ENCODE measurements around the gene SLC50A1. TPM values are rescaled to one million over a fixed set of nuclear protein-coding genes. Genes with fewer than 3 reads are reported as not detected.
"Not testable (repeated sequence)": the region's sequence is repeated elsewhere in the genome, so short reads cannot be mapped to it uniquely, and the experiment has no call there.

The SLC50A1 gene
- total RNA-seq, 1 donor from 2014 or later: 27.1 TPM

DNA sequence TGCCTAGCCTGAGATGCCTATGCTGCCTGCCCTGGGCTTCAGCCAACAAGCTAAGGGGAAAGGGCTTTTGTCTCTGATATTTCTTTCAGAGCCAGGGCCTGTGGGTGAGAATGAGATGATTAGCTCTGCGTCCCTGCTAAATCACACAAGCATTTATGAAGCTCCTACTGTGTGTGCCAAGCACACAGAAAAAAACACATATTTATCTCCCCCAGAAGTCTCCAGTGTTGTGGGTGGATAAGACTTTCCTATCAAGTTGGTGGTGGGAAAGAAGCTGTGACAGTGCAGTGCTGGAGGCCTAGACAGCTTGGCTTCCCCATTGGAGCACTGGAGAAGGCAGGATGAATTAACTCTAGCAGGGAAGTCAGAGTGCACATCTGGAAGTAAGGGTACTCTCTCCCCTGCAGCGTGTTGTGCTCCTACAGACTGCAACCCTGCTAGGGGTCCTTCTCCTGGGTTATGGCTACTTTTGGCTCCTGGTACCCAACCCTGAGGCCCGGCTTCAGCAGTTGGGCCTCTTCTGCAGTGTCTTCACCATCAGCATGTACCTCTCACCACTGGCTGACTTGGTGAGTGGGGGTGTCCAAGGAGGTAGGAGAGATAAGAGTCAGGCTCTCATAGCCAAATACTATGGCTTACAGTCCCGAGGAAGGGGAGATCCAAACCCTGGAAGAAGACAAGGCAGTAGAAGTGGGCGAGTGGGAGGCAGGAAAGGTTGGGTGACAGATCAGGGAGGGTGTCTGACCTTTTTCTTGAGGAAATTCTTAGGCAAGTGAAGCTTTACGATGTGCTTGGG, 1.7 kb downstream of the SLC50A1 start:
- no peak for DNase-seq

GRCh38 chr1:155139895-155140629, 4.4 kb downstream of the SLC50A1 start, which contains the start of gene DPM3:
TSS of gene DPM3 (minus strand) at chr1:155140531. CDS start at chr1:155140240, 291 bp downstream.
- DNase-seq: peak; percentile 89

GRCh38 chr1:155140630-155140953, 4.9 kb downstream of the SLC50A1 start:
- no peak for DNase-seq

DNA sequence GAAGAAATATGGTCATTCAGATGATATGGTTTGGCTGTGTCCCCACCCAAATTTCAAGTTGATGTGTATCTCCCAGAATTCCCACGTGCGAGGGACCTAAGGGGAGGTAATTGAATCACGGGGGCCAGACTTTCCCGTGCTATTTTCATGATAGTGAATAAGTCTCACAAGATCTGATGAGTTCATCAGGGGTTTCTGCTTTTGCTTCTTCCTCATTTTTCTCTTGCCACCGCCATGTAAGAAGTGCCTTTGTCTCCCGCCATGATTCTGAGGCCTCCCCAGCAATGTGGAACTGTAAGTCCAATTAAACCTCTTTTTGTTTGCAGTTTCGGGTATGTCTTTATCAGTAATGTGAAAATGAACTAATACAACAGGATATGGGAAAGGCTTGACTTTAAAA, 6.1 kb downstream of the SLC50A1 start:
- no peak for DNase-seq

- no peak for DNase-seq
These were observed 9.8 kb downstream of the SLC50A1 start for GRCh38 chr1:155145491-155145890.

DNA sequence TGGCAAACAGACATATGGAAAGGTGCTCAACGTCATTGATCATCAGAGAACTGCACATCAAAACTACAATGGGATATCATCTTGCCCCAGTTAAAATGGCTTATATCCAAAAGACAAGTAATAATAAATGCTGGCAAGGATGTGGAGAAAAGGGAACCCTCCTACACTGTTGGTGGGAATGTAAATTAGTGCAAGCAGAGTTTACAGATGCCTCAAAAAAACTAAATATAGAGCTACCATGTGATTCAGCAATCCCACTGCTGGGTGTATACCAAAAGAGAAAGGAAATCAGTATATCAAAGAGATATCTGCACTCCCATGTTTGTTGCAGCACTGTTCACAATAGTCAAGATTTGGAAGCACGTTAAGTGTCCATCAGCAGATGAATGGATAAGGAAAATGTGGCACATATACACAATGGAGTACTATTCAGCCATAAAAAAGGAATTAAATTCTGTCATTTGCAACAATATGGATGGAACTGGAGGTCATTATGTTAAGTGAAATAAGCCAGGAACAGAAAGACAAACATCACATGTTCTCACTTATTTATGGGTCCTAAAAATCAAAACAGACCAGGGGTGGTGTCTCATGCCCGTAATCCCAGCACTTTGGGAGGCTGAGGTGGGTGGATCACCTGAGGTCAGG, 20.5 kb downstream of the SLC50A1 start:
- DNase-seq: not testable (repeated sequence)

- no peak for DNase-seq
These were observed 23.3 kb downstream of the SLC50A1 start for GRCh38 chr1:155158991-155159390.

GRCh38 chr1:155160128-155160527, 24.5 kb downstream of the SLC50A1 start:
- no peak for DNase-seq

DNA sequence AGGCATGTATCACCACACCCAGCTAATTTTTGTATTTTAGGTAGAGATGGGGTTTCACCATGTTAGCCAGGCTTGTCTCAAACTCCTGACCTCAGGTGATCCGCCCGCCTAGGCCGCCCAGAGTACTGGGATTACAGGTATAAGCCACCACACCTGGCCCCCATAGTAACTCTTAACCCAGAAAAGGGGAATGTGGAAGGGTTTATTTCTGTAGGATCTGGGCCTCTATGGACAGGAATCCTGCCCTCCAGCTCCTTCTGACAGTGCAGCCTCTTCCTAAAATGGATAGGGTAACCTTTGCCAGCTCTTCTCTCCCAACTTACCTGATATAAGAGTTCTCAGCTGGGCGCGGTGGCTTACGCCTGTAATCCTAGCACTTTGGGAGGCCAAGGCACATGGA, 27.0 kb downstream of the SLC50A1 start:
- not testable (repeated sequence) for DNase-seq

DNA sequence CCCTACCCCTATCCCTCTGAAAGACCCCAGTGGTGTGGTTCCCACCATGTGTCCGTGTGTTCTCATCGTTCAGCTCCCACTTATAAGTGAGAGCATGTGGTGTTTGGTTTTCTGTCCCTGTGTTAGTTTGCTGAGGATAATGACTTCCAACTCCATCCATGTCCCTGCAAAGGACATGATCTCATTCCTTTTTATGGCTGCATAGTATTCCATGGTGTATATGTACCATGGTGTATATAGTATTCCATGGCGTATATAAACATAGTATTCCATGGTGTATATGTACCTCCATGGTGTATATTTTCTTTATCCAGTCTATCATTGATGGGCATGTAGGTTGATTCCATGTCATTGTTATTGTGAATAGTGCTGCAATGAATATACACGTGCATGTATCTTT, 28.1 kb downstream of the SLC50A1 start:
- not testable (repeated sequence) for DNase-seq

- not testable (repeated sequence) for DNase-seq
These were observed 29.0 kb downstream of the SLC50A1 start for GRCh38 chr1:155164625-155165024.

DNA sequence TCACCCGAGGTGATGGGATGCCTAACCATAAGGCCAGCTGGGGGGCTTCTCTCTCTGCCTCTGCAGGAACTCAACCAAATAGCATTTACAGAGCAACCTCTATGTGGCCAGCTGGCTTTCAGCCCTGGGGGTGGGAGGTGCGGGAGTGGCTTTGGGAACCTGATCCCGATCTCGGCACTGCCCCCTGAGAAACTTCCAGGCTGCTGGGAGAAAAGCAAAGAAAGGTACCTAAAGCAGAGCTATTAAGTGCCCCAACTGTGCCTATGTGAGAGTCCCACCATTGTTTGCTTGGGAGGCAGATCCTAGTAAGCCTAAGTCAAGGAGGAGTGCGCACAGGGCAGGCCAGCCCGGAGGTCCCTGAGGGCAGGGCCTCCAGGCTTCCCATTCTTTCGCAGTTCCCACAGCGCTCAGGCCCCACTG, 30.4 kb downstream of the SLC50A1 start:
- DNase-seq: no peak

GRCh38 chr1:155166471-155167165, 31.0 kb downstream of the SLC50A1 start:
- DNase-seq: peak; percentile 93

DNA sequence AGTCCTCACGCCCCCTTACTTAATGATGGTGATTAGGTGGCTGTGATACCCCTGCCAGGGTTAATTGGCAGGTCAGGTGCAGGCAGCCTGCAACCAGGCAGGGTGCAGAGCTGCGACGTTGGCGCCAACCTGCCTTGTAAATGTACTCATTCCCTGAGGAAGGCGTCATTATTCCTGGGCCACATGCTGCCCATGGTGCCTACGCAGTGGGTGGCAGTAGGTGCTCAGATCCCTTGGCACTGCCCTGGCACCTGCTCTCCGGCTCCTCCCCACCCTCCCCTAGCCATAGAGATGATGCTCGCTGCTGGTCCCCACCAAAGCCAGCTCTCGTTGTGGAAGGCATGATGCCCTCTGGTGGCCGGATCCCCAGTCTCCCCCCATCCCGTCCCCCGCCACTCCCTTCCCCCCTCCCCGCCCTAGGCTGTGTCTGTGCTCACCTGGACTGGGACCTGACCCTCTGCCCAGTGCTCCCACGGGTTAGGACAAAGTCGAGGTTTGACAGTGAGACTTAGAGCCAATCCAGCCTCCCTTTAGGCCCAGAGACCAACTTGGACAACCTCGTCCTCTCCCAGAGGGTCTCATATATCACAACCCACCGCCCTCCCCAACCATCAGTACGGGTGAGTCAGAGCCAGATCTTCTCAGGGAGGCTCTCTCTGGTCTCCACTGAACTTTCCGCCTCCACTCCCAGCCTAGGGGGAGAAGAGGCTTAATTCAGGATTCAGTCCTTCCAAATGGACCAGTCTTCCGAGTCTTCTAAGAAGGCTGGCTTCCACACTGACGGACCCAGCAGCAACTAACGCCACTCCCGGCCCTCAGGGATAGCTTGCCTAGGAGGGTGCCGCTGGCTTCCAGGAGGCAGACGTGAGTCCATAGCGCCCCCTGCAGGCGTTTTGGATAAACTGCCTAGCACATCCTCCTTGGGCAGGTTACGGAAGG, 31.8 kb downstream of the SLC50A1 start:
- DNase-seq: peak; percentile 97

DNA sequence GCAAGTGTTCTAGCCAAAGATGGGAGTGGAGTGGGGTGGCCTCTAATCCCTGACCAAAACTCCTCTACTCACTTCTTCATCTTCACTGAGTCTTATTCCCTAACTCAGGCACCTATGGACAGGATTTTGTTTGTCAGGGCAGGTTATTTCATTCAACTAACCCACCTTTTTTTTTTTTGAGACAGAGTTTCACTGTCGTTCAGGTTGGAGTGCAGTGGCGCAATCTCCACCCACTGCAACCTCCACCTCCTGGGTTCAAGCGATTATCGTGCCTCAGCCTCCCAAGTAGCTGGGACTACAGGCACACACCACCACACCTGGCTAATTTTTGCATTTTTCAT, 32.4 kb downstream of the SLC50A1 start:
- not testable (repeated sequence) for DNase-seq

DNA sequence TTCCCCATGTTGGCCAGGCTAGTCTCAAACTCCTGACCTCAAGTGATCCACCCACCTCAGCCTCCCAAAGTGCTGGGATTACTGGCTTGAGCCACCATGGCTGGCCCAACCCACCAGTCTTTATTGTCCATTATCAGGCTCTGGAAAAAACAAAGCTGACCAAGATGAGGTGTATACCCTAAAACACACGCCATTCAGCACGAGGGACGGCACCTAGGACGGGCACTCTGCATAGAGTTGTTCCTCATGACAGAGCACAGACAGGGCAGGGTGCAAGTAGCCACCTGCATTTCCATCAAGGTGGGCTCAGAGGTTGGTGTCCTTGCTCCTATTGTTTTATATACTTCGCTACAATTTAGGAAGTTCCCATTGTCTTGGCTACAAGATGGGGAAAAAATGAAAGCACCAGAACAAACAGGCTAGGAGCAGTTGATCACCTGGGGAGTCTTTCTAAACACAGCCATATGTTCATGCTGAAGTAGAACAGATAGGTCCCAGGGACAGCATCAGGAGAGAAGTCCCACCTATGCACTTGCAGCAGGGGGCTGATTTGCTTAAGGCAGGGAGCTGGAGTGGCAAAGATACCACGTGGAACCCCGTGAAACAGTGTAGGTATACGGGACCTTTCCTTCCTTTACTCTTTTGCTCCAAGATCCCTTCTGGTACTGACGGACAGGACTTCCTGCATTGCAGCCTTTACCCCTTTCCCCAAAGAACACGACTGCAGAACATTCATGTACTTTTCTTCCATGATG, 33.0 kb downstream of the SLC50A1 start:
- DNase-seq: no peak

GRCh38 chr1:155169541-155169940, 33.9 kb downstream of the SLC50A1 start:
- DNase-seq: no peak

- DNase-seq: no peak
These were observed 34.6 kb downstream of the SLC50A1 start for GRCh38 chr1:155170101-155170785.

GRCh38 chr1:155170806-155171205, 35.2 kb downstream of the SLC50A1 start:
- DNase-seq: no peak

Data from dermis blood vessel endothelial cell (primary cell).